ENCODE measurements around the gene PLA2G5. TPM values are rescaled to one million over a fixed set of nuclear protein-coding genes. Genes with fewer than 3 reads are reported as not detected.
"Not testable (repeated sequence)": the region's sequence is repeated elsewhere in the genome, so short reads cannot be mapped to it uniquely, and the experiment has no call there.

The PLA2G5 gene
- polyA plus RNA-seq (ENCODE audit: insufficient read length), result not detected
- long read RNA-seq, donor 1, result 0 reads
- long read RNA-seq, donor 2, result 0 reads
- long read RNA-seq, donor 3, result 0 reads
- long read RNA-seq, donor 4, result 0 reads
- long read RNA-seq, donor 5, result 0 reads
- long read RNA-seq, donor 6, result 0 reads
- long read RNA-seq, donor 7, result 0 reads
- long read RNA-seq, donor 8, result 0 reads

- no peak for DNase-seq
These were observed at the start of gene PLA2G5 for GRCh38 chr1:20069874-20070273. PLA2G5 (plus strand) TSS chr1:20070194; CDS start chr1:20084831, 14,637 bp downstream.

- DNase-seq, result no peak
These were observed 41.9 kb upstream of the PLA2G5 start for GRCh38 chr1:20028125-20028524.

- DNase-seq, result no peak
These were observed 41.3 kb upstream of the PLA2G5 start for GRCh38 chr1:20028726-20029125.

DNA sequence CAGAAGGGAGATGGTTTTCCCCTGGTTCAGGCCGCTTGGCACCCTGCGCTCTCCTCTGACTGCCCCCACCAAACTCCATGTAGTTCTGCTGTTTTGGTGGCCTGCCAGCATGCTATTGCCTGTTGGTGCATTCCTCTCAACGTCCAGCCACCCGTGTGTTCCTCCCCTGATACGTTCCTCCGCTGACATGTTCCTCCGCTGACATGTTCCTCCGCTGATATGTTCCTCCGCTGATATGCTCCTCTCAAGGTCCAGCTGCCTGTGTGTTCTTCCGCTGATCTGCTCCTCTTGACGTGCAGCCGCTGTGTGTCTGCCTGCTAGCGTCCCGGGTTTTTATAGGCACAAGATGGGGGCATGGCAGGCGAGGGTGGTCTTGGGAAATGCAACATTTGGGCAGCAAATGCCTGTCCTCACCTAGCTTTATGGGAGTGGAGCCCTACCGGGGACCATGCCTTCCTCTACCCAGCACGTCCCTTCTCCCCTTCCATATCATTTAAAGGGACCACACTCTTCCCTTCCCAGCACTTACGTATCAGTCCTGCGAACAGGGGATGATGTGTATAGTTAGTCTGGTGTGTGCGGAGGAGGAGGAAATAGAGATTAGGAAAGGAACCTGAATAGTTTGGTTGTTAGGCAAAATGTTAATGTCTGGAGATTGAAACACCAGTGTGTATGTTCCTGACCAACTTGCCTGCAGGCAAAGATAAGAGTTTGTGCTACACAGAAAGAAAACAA, 40.6 kb upstream of the PLA2G5 start:
- DNase-seq, result no peak

GRCh38 chr1:20030436-20031151, 39.4 kb upstream of the PLA2G5 start:
- not testable (repeated sequence) for DNase-seq

DNA sequence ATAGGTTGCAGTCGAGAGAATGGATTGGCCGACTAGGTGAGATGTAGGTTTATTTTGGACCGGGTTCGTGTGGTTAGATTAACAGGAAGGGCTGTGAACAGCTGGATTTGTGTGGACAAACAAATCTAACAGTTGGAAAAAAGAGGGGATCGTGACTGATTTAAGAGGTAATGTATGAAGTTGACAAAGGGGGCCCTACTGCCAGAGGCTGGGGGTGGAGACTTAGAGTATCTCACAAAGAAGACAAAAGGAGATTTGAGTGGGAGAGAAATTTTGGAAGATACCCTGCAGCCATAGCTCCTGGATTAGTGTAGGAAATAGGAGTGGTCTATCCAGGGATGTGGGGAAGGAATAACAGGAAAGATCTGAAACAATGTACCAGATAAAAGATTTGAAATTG, 38.8 kb upstream of the PLA2G5 start:
- DNase-seq, result no peak

- DNase-seq, result no peak
These were observed 38.2 kb upstream of the PLA2G5 start for GRCh38 chr1:20031836-20032235.

DNA sequence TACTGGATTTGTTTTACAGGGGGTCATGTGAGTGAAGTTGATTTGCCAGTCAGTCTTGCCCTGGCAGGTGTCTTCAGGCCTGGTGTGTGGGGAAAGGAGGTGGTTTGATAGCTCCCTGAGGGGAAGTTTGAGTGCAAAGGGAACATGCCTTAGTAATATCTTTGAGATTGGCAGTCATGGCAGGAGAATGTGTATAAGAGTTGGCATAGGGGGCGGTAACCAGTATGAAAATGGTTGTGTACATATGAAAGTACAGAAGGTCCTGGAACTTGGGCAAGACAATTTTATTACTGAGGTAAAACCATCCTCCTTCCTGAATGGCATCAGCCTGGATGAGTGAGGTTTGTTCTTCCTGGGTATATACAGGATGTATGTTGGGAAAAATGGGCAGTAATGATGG, 37.6 kb upstream of the PLA2G5 start:
- no peak for DNase-seq

DNA sequence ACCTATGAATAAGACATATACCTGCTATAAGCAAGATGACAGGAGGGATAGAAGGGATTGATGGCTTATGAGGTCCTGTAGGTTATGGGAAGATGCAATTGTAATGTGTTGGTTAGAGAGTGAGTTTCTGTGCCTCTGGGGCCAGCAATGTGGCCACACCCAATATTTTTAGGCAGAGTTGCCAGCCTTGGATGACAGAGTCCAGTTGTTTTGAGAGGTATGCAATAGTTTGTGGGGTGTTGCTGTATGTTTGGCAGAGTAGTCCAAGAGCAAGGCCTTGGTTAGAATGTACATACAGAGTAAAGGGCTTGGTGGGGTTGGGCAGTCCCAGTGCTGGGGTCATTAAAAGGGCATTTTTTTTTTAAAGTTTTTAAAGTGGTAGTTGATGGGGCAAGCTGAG, 36.6 kb upstream of the PLA2G5 start:
- no peak for DNase-seq

DNA sequence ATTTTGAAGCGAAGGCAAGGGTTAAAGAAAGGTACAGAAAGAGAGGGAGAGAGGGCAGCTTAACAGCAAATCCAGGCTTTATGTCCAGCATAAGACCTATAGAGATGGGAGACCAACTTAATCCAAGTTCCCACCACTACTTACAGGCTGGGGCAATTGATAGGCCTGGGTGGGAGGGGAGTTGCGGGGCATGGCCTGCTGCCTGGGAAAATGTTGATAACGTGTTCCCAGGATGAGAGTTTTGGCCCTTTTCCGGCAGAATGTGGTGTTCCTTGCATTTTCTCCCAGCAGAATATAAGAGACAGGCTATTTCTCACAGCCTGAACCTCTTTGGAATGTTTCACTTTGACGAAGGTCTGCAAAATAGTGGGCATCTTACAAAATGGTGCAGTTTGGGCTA, 34.9 kb upstream of the PLA2G5 start:
- no peak for DNase-seq

DNA sequence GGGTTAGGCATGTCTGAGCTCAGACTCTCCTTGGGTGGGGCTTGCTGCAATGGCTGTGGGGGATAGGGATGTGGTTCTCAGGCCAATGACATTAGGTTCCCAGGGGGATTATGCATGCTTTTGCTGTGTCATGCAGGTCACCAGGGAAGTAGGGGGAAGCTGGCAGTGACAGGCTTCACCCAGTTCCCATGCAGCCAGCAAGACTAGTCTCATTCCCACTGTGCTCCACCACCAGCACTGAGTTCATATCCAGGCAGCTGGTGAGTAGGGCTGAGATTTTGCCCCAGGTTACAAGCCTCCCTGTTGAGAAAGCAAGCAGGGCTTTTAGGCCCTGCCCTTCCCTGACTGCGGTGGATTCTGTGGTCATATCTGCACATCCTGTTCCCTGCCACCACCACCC, 32.1 kb upstream of the PLA2G5 start:
- DNase-seq, result no peak

- DNase-seq, result no peak
These were observed 22.9 kb upstream of the PLA2G5 start for GRCh38 chr1:20047096-20047495.

DNA sequence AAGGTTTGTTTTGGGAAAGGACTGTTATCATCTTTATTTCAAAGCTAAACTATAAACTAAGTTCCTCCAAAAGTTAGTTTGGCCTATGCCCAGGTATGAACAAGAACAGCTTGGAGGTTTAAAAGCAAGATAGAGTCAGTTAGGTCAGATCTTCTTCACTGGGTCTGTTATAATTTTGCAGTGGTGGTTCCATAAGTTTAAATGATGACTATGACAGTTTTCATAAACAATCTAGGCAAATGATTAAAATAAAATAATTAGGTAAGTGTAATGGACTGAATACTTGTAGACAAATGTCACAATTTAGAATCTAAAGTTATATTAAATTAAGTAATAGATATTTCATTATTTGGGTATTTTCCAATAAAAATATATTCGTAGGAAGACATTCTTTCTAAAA, 21.4 kb upstream of the PLA2G5 start:
- no peak for DNase-seq

DNA sequence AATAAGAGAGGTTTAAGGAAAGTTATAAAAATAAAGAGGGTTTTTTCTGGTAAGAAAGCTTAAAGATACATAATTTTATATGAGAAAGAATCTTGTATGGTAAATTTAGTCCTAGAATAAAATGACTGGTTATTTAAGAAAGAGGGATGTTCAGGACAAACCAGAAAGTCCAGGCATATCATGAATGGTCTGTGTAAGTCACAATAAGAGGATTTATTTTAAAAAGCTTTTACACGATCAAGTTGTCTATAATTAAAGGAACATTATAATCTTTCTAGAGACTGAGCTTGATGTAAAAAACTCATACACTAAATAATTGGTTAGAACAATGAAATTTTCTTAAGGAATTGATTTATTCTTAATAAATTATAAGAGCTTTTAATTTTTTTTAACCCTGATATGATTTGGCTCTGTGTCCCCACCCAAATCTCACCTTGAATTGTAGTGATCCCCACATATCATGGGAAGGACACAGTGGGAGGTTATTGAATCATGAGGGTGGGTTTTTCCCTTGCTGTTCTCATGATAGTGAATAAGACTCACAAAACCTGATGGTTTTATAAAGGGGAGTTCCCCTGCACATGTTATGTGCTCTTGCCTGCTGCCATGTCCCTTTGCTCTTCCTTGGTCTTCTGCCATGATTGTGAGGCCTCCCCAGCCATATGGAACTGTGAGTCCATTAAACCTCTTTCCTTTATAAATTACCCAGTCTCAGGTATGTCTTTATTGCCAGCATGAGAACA, 20.8 kb upstream of the PLA2G5 start:
- DNase-seq, result not testable (repeated sequence)

DNA sequence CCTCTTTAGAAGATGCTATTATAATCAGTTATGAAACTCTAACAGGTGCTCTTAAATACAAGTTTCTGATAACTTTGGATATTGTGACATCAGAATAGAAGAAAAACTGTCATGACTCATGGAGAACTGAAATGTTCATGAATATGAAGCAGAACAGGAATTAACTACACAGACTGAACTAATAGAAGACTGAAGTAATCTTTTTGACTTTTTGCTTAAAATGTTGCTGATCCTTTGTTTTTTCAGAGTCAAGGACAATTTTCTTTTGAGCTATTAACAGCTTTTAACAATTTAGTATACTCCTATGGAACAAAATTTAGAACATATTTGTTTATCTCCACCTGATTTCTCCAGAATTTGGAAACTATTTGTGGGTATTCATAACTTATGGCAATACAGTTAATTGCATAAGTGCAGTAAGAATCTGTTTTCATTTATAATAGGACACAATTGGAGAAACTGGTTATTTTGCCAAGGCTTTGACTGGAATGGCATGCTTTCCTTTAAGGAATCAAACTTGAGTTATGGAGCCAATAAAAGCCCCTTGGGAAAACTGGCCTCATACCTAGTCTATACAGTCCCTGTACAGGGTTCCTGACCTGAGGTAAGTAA, 18.7 kb upstream of the PLA2G5 start:
- DNase-seq, result no peak

- DNase-seq, result no peak
These were observed 17.6 kb upstream of the PLA2G5 start for GRCh38 chr1:20052386-20052785.

- no peak for DNase-seq
These were observed 12.0 kb upstream of the PLA2G5 start for GRCh38 chr1:20057886-20058420.

DNA sequence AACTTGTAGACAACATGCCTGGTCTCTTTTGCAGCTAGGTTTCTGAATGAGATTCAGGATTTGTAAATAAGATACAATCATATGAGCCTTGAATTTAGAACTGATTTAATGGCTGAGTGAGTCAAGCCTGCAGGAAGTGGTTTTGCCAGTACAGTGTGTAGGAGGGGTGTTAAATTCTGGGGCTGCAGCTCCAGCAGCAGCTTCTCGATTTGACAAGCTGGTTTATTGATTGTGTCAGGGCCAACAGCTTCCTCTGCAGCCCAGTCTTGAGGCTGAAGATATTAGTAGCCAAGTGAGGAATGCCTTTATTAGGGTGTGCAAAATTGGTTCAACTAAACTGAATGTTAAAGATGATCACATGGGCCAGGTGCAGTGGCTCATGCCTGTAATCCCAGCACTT, 11.5 kb upstream of the PLA2G5 start:
- DNase-seq, result peak; percentile 8

GRCh38 chr1:20059847-20060246, 10.1 kb upstream of the PLA2G5 start:
- no peak for DNase-seq

GRCh38 chr1:20060791-20061190, 9.2 kb upstream of the PLA2G5 start:
- not testable (repeated sequence) for DNase-seq

- DNase-seq, result no peak
These were observed 8.1 kb upstream of the PLA2G5 start for GRCh38 chr1:20061866-20062265.

- DNase-seq, result no peak
These were observed 6.1 kb upstream of the PLA2G5 start for GRCh38 chr1:20063861-20064292.

All from left kidney (tissue), 8 donors.